HEK293 (cell line): ENCODE data around the gene DLK1.

Experiments used
- ATF2 ChIP-seq: fragments of 450-650 bp; formaldehyde crosslinking; IDR thresholded peaks from 2 replicates; pipeline ENCODE4 v1.5.1; 2016; ENCODE audit warnings: missing biosample characterization, missing genetic modification characterization, low read depth
- GLIS2 ChIP-seq: fragments of 450-650 bp; formaldehyde crosslinking; IDR thresholded peaks from 2 replicates; pipeline ENCODE4 v1.5.1; 2016; ENCODE audit warnings: missing biosample characterization, missing genetic modification characterization
- MZF1 ChIP-seq: fragments of 450-650 bp; formaldehyde crosslinking; IDR thresholded peaks from 2 replicates; pipeline ENCODE4 v1.5.1; 2017; ENCODE audit warnings: missing biosample characterization, missing genetic modification characterization, borderline replicate concordance
- PBX3 ChIP-seq: sonication (generic); formaldehyde crosslinking; IDR thresholded peaks from 2 replicates; pipeline ENCODE4 v1.8.1; 2022; ENCODE audit warnings: mild to moderate bottlenecking, moderate library complexity, missing genetic modification reagents
- YY1 ChIP-seq: fragments of 450-650 bp; formaldehyde crosslinking; IDR thresholded peaks from 2 replicates; pipeline ENCODE4 v1.5.1; 2018; ENCODE audit warnings: missing biosample characterization, missing genetic modification characterization
- ZBTB11 ChIP-seq: fragments of 450-650 bp; formaldehyde crosslinking; conservative IDR thresholded peaks from 2 replicates; pipeline ENCODE4 v1.5.1; 2016; ENCODE audit warnings: low read depth, missing biosample characterization, missing genetic modification characterization
- ZBTB17 ChIP-seq: fragments of 450-650 bp; formaldehyde crosslinking; IDR thresholded peaks from 2 replicates; pipeline ENCODE4 v1.5.1; 2016; ENCODE audit warnings: missing biosample characterization, missing genetic modification characterization
- ZNF140 ChIP-seq: fragments of 450-650 bp; formaldehyde crosslinking; IDR thresholded peaks from 2 replicates; pipeline ENCODE4 v1.5.1; 2016; ENCODE audit warnings: missing biosample characterization, missing genetic modification characterization
- ZNF274 ChIP-seq, 2 experiments: fragments of 200-500 bp in 1 of 2; fragments of 450-650 bp in 1 of 2; sonication (Bioruptor generic) in 1 of 2; formaldehyde crosslinking in 1 of 2; IDR thresholded peaks; 2 replicates each; pipeline versions ENCODE4 v1.5.1 to v1.6.1; 2014 to 2016; ENCODE audit warnings: borderline replicate concordance in 1 of 2, inconsistent platforms in 1 of 2, low read length in 1 of 2, missing biosample characterization in 1 of 2, missing genetic modification characterization in 1 of 2
- ZNF629 ChIP-seq: fragments of 450-650 bp; formaldehyde crosslinking; IDR thresholded peaks from 2 replicates; pipeline ENCODE4 v1.5.1; 2017; ENCODE audit warnings: missing biosample characterization, missing genetic modification characterization
- ZNF707 ChIP-seq: fragments of 450-650 bp; formaldehyde crosslinking; IDR thresholded peaks from 2 replicates; pipeline ENCODE4 v1.5.1; 2016; ENCODE audit warnings: missing biosample characterization, missing genetic modification characterization
- ZNF768 ChIP-seq: fragments of 450-650 bp; formaldehyde crosslinking; IDR thresholded peaks from 2 replicates; pipeline ENCODE4 v1.5.1; 2018; ENCODE audit warnings: missing biosample characterization, mild to moderate bottlenecking, missing genetic modification characterization
- ZNF830 ChIP-seq: fragments of 450-650 bp; IDR thresholded peaks from 2 replicates; pipeline ENCODE4 v1.5.0; 2018; ENCODE audit warnings: missing biosample characterization, missing genetic modification characterization, low read depth, mild to moderate bottlenecking, moderate library complexity
- TF ChIP-seq, protein P1 (sequence below): fragments of 450-650 bp; formaldehyde crosslinking; IDR thresholded peaks from 2 replicates; pipeline ENCODE4 v1.5.1; 2016; ENCODE audit warnings: missing biosample characterization, missing genetic modification characterization

DNA sequence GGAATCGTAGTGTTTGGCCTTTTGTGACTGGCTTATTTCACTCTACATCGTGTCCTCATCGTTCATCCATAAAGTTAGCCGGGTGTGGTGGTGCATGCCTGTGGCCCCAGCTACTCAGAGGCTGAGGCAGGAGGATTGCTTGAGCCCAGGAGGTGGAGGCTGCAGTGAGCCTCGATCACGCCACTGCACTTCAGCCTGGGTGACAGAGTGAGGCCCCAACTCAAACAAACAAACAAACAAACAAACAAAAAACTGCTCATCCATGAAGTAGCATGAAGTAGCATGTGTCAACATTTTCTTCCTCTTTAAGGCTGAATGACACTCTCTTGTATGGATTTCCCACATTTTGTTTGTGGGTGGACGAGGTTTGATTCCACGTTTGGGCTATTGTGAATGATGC is 55.3 kb downstream of the DLK1 start:
- TF ChIP-seq ZBTB17 (no peak), ZBTB11 (tag by site-specific recombination) (no peak), ATF2 (tag by site-specific recombination) (no peak), ZNF768 (tag by site-specific recombination) (no peak), YY1 (tag by site-specific recombination) (no peak), MZF1 (no peak), GLIS2 (tag by site-specific recombination) (no peak), ZNF629 (no peak), PBX3 (CRISPR knock-in tag) (no peak), ZNF274 (IDR thresholded peaks at IDR 0.05; ENCODE audit: low read length) (no peak), ZNF274 (tag by site-specific recombination; IDR thresholded peaks at IDR 0.05; ENCODE audit: borderline replicate concordance) (no peak), ZNF140 (tag by site-specific recombination) (no peak), ZNF830 (tag by site-specific recombination) (no peak), ZNF707 (tag by site-specific recombination) (no peak)
- TF ChIP-seq, protein P1, sequence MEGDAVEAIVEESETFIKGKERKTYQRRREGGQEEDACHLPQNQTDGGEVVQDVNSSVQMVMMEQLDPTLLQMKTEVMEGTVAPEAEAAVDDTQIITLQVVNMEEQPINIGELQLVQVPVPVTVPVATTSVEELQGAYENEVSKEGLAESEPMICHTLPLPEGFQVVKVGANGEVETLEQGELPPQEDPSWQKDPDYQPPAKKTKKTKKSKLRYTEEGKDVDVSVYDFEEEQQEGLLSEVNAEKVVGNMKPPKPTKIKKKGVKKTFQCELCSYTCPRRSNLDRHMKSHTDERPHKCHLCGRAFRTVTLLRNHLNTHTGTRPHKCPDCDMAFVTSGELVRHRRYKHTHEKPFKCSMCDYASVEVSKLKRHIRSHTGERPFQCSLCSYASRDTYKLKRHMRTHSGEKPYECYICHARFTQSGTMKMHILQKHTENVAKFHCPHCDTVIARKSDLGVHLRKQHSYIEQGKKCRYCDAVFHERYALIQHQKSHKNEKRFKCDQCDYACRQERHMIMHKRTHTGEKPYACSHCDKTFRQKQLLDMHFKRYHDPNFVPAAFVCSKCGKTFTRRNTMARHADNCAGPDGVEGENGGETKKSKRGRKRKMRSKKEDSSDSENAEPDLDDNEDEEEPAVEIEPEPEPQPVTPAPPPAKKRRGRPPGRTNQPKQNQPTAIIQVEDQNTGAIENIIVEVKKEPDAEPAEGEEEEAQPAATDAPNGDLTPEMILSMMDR, result no peak
